Measurements from ENCODE around the gene ITIH6.
"Not testable (repeated sequence)": the region's sequence is repeated elsewhere in the genome, so short reads cannot be mapped to it uniquely, and the experiment has no call there.

The ITIH6 gene

GRCh38 chrX:54799046-54799445 lies 991 bp upstream of the ITIH6 start:
- no peak for DNase-seq (ENCODE audit: low read depth, low spot score)

- no peak for DNase-seq (ENCODE audit: low read depth, low spot score)
These were observed 3.3 kb downstream of the ITIH6 start for GRCh38 chrX:54794795-54795194.

- DNase-seq (ENCODE audit: low read depth, low spot score) = no peak
These were observed 4.0 kb downstream of the ITIH6 start for GRCh38 chrX:54794028-54794427.

GRCh38 chrX:54789405-54789804 lies 8.7 kb downstream of the ITIH6 start:
- not testable (repeated sequence) for DNase-seq (ENCODE audit: low read depth, low spot score)

GRCh38 chrX:54788446-54788845 lies 9.6 kb downstream of the ITIH6 start:
- no peak for DNase-seq (ENCODE audit: low read depth, low spot score)

DNA sequence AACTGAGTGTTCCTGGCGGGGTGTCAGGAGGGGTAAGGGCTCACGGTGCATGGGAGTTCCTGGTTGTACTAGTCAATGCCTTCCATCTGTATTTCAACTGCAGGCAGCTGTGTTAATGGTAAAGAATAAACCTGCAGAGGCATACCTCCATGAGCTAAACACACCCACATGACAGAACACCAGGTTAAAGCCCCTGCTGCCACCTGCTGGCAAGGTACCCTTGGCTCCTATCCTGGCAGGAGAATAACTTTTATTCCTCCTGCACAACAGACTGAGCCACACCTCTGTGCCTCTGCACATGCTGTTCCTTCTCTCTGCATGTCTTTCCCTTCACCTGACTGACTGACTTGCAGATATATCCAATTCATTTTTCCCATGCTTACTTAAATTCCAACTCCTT lies 11.1 kb downstream of the ITIH6 start:
- no peak for DNase-seq (ENCODE audit: low read depth, low spot score)

DNA sequence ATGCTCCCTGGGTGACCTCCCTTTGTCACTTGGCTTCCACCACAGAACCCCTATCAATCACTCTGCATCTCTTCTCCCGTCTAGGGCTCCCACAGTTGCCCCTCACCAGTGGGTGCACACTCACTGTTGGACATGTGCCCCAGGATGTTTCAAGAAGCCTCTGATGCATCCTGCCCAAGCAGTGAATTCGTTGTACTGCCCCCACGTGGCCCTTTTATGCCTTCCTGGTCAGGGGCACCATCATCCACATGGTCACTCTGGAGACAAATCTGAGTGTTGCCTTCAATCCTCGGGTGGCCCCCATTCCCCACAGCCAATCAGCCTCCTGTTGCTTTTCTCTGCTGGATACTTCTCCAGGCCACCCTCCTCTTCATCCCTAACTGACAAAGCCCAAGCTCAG lies 12.2 kb downstream of the ITIH6 start:
- DNase-seq (ENCODE audit: low read depth, low spot score) = no peak

- no peak for DNase-seq (ENCODE audit: low read depth, low spot score)
These were observed 20.9 kb downstream of the ITIH6 start for GRCh38 chrX:54776987-54777672.

DNA sequence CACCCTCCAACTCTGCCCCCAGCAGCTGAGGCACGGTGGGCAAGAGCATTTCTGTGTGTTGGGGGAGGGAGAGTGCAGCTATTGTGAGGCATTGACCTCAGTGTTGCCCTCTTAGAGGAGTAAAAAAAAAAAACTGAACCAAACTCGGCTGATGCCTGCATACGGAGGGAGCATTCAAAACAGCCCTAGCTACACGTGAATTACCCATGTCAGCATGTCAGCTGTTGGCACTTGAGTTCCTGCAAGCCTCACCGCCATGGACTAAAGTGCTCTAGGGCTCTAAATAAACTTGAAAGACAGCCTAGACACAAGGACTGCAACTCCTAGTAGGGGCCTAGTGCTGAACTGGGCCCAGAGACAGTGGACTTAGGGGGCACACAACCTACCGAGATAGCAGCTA lies 22.0 kb downstream of the ITIH6 start:
- no peak for DNase-seq (ENCODE audit: low read depth, low spot score)

DNA sequence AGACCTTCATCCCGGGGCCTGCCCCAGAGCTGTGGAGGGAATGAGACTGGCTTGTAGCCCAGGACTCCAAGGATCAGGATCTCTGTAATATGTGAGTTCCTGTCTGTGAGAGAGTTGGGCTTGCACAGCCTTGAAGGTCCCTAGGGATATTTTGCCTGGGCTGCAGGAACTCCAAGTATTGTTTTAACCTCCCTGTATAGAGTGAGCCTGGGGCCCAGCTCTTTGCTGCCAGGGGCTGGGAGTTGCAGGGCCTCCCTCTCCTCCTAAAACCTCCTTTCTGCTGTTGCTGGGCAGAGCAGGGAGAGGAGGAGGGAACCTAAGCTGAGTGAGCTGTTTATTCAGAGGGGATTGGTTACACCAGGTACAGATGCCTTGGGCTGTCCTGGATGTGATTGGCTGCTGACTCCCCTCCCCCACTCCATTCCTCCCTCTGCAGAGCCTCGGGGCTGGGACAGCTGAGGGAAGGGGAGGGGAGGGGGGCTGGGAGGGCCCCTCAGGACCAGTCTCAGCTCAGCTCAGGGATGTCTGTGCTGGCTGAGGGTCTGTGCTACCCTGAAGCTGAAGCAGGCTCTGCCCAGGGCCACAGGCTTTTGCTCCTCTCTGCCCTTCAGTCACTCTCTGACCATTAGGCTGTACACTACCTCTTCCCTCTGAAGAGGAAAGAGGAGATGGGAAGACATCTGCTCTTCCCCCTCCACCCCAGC lies 23.5 kb downstream of the ITIH6 start:
- not testable (repeated sequence) for DNase-seq (ENCODE audit: low read depth, low spot score)

DNA sequence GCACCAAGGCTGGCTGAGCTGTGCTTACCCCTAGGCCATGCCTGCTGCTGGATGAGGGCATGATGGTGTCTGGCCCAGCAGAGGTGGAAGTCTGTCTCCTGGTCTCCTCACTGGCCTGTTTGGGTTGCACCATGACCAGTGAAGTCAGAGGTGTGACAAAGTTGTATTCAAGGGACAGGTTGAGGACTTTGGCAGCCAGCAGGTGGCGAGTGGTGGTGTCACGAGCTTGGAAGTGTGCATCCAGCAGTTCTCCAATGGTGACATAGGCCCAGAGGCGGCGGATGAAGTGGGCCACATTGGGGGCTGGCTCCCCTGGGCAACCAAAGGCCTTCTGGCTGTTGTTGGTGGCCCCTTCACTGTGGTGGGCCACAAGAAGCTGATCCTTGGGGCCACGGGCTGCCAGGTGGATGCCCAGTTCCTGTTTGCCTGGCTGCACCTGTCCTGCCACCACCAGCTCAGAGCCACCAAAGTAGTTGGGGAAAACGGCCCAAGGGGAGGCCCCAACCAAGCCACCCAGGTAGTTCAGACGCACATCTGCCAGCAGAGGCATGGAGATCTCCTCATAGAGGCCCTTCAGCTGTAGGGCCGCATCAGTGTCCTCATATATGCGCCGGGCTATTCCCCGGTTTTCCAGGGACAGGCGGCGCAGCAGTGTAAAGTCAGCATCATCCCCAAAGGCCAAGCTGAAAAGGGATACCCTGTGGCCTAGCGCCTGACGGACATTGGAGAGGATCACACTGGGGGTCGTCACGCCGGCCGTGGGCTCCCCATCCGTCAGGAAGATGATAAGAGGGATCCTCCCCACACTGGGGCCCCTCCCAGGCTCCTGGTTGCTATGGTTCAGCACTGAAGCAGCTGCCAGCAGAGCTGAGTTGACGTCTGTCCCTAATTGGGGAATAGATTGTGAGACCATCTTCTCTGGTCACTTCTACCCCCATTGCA lies 39.7 kb downstream of the ITIH6 start:
- DNase-seq (ENCODE audit: low read depth, low spot score) = no peak

DNA sequence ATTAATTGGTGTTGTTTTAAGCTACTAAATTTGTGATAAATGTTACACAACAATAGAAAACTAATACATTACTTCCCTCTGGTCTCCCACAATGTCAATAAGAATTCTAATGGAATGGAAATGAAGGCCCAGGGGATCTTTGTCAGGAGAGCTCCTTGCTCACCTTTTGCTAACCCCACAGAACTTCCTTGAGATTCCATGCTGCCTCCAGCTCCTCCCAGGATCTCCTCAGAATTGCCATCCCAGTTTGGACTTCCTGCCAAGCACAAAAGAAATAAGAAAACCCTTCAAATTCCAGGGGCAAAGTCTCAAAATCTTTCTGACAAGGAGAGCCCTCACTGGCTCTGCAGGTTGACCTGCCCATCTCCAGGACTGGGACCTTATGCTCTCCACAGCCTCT lies 43.2 kb downstream of the ITIH6 start:
- DNase-seq (ENCODE audit: low read depth, low spot score) = no peak

- DNase-seq (ENCODE audit: low read depth, low spot score) = no peak
These were observed 49.4 kb downstream of the ITIH6 start for GRCh38 chrX:54748626-54749025.

GRCh38 chrX:54747733-54748393 lies 50.2 kb downstream of the ITIH6 start:
- DNase-seq (ENCODE audit: low read depth, low spot score) = no peak

GRCh38 chrX:54746928-54747327 lies 51.1 kb downstream of the ITIH6 start:
- no peak for DNase-seq (ENCODE audit: low read depth, low spot score)

DNA sequence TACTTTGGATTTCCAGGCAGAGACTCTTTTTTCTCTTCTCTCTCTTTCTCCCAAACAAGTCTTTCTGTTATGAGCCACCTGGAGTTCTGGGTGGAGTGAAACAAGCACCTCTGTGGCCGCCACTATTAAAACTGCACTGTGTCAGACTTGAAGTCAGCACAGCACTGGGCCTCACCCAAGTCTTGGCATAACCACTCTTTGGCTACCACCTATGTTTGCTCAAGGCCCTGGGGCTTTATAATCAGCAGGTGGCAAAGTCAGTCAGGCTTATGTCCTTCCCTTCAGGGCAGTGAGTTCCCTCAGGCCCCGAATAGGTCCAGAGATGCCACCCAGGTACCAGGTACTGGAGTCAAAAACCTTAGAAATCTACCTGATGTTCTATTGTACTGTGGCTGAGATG lies 52.4 kb downstream of the ITIH6 start:
- no peak for DNase-seq (ENCODE audit: low read depth, low spot score)

DNA sequence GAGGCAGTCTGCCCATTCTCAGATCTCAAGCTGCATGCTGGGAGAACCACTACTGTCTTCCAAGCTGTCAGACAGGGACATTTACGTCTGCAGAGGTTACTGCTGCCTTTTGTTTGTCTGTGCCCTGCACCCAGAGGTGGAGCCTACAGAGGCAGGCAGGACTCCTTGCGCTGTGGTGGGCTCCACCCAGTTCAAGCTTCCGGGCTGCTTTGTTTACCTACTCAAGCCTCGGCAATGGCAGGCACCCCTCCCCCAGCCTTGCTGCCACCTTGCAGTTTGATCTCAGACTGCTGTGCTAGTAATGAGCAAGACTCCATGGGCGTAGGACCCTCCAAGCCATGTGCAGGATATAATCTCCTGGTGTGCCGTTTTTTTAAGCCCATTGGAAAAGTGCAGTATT lies 59.5 kb downstream of the ITIH6 start:
- not testable (repeated sequence) for DNase-seq (ENCODE audit: low read depth, low spot score)

DNA sequence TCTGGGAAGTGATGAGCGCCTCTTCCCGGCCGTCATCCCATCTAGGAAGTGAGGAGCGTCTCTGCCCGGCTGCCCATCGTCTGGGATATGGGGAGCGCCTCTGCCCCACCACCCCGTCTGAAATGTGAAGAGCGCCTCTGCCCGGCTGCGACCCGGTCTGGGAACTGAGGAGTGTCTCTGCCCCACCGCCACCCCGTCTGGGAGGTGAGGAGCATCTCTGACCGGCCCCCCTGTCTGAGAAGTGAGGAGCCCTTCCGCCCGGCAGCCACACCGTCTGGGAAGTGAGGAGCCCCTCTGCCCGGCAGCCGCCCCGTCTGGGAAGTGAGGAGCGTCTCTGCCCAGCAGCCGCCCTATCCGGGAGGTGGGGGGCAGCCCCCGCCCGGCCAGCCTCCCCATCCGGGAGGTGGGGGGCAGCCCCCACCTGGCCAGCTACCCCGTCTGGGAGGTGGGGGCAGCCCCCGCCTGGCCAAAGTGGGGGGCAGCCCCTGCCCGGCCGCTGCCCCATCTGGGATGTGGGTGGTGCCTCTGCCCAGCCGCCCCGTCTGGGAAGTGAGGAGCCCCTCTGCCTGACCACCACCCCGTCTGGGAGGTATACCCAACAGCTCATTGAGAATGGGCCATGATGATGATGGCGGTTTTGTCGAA lies 61.6 kb downstream of the ITIH6 start:
- not testable (repeated sequence) for DNase-seq (ENCODE audit: low read depth, low spot score)

DNA sequence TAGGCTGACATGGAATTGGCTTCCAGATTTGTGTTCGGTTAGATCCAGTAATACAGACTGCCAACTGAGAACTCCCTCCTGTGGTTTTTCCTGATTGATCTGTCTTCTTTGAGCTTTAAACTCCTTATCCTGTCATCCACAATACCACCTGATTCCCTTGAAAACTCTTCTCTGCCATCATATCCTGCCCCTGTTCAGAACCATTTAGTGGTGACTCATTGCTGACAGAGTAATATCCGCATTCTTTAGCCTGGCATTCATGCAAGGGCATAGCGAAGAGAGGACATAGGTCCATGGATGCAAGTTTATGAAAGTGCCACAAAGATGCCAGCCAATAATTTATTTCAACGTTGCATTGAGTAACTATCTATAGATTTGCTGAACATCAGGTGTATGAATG lies 76.6 kb downstream of the ITIH6 start:
- DNase-seq (ENCODE audit: low read depth, low spot score) = no peak

GRCh38 chrX:54715621-54716020 lies 82.4 kb downstream of the ITIH6 start:
- DNase-seq (ENCODE audit: low read depth, low spot score) = no peak

GRCh38 chrX:54714424-54714823 lies 83.6 kb downstream of the ITIH6 start:
- no peak for DNase-seq (ENCODE audit: low read depth, low spot score)

Measured in activated naive CD8-positive, alpha-beta T cell treated with anti-CD3 and anti-CD28 coated beads, Interleukin-2, amount 50 U/mL, for 16 hours (primary cell).